ENCODE data around the gene CAPN10. TPM values are rescaled to one million over a fixed set of nuclear protein-coding genes. Genes with fewer than 3 reads are reported as not detected.

Gene CAPN10
- total and polyA plus RNA-seq, 2 donors (not counting 3 experiments of a cell fraction or from before 2014, with no cell fraction given), result 25.2 to 39.9 TPM

DNA sequence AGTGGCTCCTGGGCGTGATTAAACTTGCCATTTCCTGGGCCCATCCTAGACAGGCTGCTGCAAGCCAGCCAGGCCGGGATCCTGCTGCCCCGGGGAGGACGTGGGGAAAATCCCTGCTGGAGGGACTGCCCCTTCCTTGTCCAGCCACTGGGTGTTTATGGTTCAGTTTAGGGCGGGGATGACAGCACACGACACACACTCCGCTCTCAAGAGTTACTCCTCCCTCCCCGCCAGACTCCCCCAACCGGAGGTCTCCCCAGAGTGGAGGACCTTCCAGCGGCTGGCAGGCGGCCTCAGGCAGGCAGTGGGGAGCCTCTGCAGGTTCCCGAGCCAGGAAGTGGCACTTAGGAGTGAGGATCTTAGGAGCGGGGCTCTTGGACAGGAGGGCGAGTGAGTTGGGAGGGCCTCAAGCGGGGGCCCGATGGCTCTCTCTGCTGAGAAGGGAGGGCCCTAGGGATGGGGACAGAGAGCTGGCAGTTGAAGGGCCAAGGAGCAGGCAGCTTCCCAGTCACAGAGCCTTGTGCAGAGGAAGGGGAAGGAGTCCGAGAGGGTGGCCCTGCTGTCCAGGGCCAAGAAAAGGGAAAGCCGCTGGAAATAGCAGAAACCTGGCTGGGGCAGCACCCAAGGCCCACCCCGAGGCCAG lies 33.1 kb downstream of the CAPN10 start:
- H3K4me1 ChIP-seq (ENCODE audit: control insufficient read depth, extremely low read depth, insufficient read depth, low read length), result no peaks in the 10 kb centered on the region
- H3K9me3 ChIP-seq (replicated peaks; ENCODE audit: control insufficient read depth, insufficient read depth, low read length), result no peaks in the 10 kb centered on the region
- H3K36me3 ChIP-seq (ENCODE audit: control insufficient read depth in 2 of 2, extremely low read depth in 1 of 2, insufficient read depth in 2 of 2, low read length in 2 of 2), result no peaks in the 10 kb centered on the region
- no peak overlapping the region for H3K4me2 ChIP-seq (ENCODE audit: insufficient read depth, low read length)
- H2AFZ ChIP-seq (ENCODE audit: low read depth, low read length), result no peak overlapping the region
- H3K79me2 ChIP-seq (ENCODE audit: control insufficient read depth, insufficient read depth, low read length), result no peaks in the 10 kb centered on the region
- dilution Hi-C loops (cut with MboI; ENCODE audit: extremely low pct_ligation_motif_present, low sequenced_read_pairs) (no loop called here), intact Hi-C loops (cut with micrococcal nuclease) (loop anchor here (5.0 kb wide), 1 partner anchor 38 kb away; no protein-coding TSS in a partner anchor)
- DNase-seq (ENCODE audit: low read depth, low spot score), result no peak
- H3K27me3 ChIP-seq (ENCODE audit: control insufficient read depth in 2 of 2, insufficient read depth in 2 of 2, low read length in 2 of 2), result no peaks in the 10 kb centered on the region
- CTCF ChIA-PET, result no interaction called here
- H3K9ac ChIP-seq (replicated peaks; ENCODE audit: extremely low read depth, insufficient read depth, low read length), result no peak overlapping the region
- H4K20me1 ChIP-seq (replicated peaks; ENCODE audit: control insufficient read depth, extremely low read depth, insufficient read depth, low read length), result no peaks in the 10 kb centered on the region
- BruUV-seq (replicated peaks), result no TSS peak
- H3K4me3 ChIP-seq (replicated peaks in 1 of 3; ENCODE audit: insufficient read depth in 1 of 3, low read depth in 1 of 3, low read length in 3 of 3), result no peak overlapping the region
- POLR2A ChIA-PET, result no interaction called here
- H3K27ac ChIP-seq (ENCODE audit: insufficient read depth, low read depth, low read length), result no peak overlapping the region
- TF ChIP-seq POLR2AphosphoS5 (IDR thresholded peaks at IDR 0.05; ENCODE audit: insufficient read depth, low read depth, low read length), result no peak
- TF ChIP-seq POLR2A (IDR thresholded peaks at IDR 0.05; ENCODE audit: low read depth, low read length), result no peak
- H3K9me1 ChIP-seq (replicated peaks; ENCODE audit: control insufficient read depth, extremely low read depth, insufficient read depth, low read length), result no peaks in the 10 kb centered on the region
- no peak for FAIRE-seq

DNA sequence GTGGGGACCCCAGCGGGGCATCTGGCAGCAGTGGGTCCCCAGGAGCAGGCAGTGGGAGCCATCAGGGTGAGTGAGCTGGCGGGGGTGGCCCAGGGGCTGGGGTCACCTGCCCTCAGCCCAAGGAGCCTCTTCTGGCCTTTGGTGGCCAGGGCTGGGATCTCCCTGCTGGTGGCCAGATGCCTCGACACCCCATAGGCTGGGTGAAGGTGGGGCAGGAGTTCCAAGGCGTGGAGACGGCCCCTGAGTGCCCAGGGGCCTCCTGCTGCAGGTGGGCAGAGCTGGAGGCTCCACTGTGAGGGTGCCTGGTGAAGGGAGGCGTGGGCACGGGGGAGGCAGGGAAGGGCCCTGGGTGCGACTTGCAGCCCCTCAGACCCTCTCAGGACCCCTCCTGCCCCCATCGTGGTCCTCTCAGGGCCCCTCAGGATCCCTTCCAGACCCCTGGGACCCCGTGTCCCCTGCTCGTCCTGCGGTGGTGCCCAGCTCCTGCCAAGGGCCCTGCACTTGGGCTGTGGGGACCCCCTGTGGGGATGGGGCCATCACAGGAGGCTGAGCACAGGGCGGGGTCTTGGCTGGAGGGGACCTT lies 33.7 kb downstream of the CAPN10 start:
- Histone ChIP-seq H3K9ac (replicated peaks; ENCODE audit: extremely low read depth, insufficient read depth, low read length) (no peak overlapping the region), H3K4me3 (replicated peaks in 1 of 3; ENCODE audit: insufficient read depth in 1 of 3, low read depth in 1 of 3, low read length in 3 of 3) (no peak overlapping the region), H3K36me3 (ENCODE audit: control insufficient read depth in 2 of 2, extremely low read depth in 1 of 2, insufficient read depth in 2 of 2, low read length in 2 of 2) (no peaks in the 10 kb centered on the region), H2AFZ (ENCODE audit: low read depth, low read length) (no peak overlapping the region), H4K20me1 (replicated peaks; ENCODE audit: control insufficient read depth, extremely low read depth, insufficient read depth, low read length) (no peaks in the 10 kb centered on the region), H3K79me2 (ENCODE audit: control insufficient read depth, insufficient read depth, low read length) (no peaks in the 10 kb centered on the region), H3K9me3 (replicated peaks; ENCODE audit: control insufficient read depth, insufficient read depth, low read length) (no peaks in the 10 kb centered on the region), H3K4me1 (ENCODE audit: control insufficient read depth, extremely low read depth, insufficient read depth, low read length) (no peaks in the 10 kb centered on the region), H3K27me3 (ENCODE audit: control insufficient read depth in 2 of 2, insufficient read depth in 2 of 2, low read length in 2 of 2) (no peaks in the 10 kb centered on the region), H3K4me2 (ENCODE audit: insufficient read depth, low read length) (no peak overlapping the region), H3K9me1 (replicated peaks; ENCODE audit: control insufficient read depth, extremely low read depth, insufficient read depth, low read length) (no peaks in the 10 kb centered on the region), H3K27ac (ENCODE audit: insufficient read depth, low read depth, low read length) (no peak overlapping the region)
- DNase-seq (ENCODE audit: low read depth, low spot score), result no peak
- no peak for FAIRE-seq
- intact Hi-C loops (cut with micrococcal nuclease) (no loop called here), dilution Hi-C loops (cut with MboI; ENCODE audit: extremely low pct_ligation_motif_present, low sequenced_read_pairs) (no loop called here)
- ChIA-PET POLR2A (no interaction called here), CTCF (no interaction called here)
- no TSS peak for BruUV-seq (replicated peaks)
- TF ChIP-seq JUN (IDR thresholded peaks at IDR 0.05; ENCODE audit: borderline replicate concordance, insufficient read depth, insufficient read length, low read depth), result no peak
- TF ChIP-seq POLR2A (IDR thresholded peaks at IDR 0.05; ENCODE audit: low read depth, low read length), result no peak
- no peak for TF ChIP-seq POLR2AphosphoS5 (IDR thresholded peaks at IDR 0.05; ENCODE audit: insufficient read depth, low read depth, low read length)
- no peak for TF ChIP-seq EZH2 (IDR thresholded peaks at IDR 0.05; ENCODE audit: borderline replicate concordance, low read depth, low read length, severe bottlenecking)
- no peak for TF ChIP-seq GATA2 (IDR thresholded peaks at IDR 0.05; ENCODE audit: insufficient read depth, insufficient read length, low read depth, low read length)
- no peak for TF ChIP-seq MYC (IDR thresholded peaks at IDR 0.05; ENCODE audit: low read depth, low read length)
- TF ChIP-seq FOS (IDR thresholded peaks at IDR 0.05; ENCODE audit: borderline replicate concordance, insufficient read depth, low read length), result no peak
- TF ChIP-seq, protein P1, sequence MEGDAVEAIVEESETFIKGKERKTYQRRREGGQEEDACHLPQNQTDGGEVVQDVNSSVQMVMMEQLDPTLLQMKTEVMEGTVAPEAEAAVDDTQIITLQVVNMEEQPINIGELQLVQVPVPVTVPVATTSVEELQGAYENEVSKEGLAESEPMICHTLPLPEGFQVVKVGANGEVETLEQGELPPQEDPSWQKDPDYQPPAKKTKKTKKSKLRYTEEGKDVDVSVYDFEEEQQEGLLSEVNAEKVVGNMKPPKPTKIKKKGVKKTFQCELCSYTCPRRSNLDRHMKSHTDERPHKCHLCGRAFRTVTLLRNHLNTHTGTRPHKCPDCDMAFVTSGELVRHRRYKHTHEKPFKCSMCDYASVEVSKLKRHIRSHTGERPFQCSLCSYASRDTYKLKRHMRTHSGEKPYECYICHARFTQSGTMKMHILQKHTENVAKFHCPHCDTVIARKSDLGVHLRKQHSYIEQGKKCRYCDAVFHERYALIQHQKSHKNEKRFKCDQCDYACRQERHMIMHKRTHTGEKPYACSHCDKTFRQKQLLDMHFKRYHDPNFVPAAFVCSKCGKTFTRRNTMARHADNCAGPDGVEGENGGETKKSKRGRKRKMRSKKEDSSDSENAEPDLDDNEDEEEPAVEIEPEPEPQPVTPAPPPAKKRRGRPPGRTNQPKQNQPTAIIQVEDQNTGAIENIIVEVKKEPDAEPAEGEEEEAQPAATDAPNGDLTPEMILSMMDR (IDR thresholded peaks at IDR 0.05; ENCODE audit: extremely low read depth in 1 of 2, insufficient read depth in 1 of 2, low read depth in 1 of 2, low read length in 2 of 2), result no peak

Data from endothelial cell of umbilical vein (primary cell).